Neural cell (in vitro differentiated cells): ENCODE results near the gene LDLRAD4.

Experiments used
- EP300 ChIP-seq: fragments of 450-650 bp; conservative IDR thresholded peaks from 2 replicates; pipeline ENCODE4 v1.6.1; 2014; ENCODE audit warnings: antibody characterized with exemption, mild to moderate bottlenecking, moderate library complexity; ENCODE audit not compliant: poor library complexity, severe bottlenecking
- POLR2AphosphoS5 ChIP-seq: IDR thresholded peaks from 2 replicates; pipeline ENCODE4 v1.6.1; 2012
- RAD21 ChIP-seq: fragments of 450-650 bp; conservative IDR thresholded peaks from 2 replicates; pipeline ENCODE4 v1.6.1; 2014; ENCODE audit warnings: antibody characterized with exemption, mild to moderate bottlenecking, moderate library complexity
- TF ChIP-seq, protein P1 (sequence below): fragments of 450-650 bp; IDR thresholded peaks from 2 replicates; pipeline ENCODE4 v1.5.1; 2014; ENCODE audit warnings: antibody characterized with exemption, mild to moderate bottlenecking, moderate library complexity; ENCODE audit not compliant: poor library complexity, severe bottlenecking

DNA sequence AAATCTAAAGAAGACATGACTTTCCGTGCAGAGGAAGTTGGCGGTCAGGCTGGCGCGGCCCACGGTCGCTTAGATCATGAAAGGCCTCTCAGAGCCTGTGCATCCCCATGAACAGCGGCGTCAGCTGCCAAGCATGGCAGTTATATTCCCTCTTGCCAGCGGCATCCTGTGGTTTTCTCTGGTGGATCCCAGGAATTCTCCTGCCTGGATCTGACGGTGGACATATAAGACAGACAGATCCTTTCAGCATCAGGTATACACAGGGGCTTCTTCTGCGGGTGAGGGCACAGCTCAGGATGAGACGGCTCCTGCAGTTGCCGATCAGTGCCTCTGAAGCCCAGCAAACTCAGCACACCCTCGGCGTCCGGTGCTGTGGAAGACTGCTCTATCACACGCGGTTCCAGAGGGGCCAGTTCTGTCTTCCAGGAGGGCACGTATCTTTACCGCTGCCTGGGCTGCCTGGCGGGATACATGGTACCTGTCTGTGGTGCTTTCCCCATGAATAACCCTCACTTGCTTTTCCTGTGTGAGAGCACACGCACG is 157.8 kb downstream of the LDLRAD4 start:
- TF ChIP-seq, protein P1, sequence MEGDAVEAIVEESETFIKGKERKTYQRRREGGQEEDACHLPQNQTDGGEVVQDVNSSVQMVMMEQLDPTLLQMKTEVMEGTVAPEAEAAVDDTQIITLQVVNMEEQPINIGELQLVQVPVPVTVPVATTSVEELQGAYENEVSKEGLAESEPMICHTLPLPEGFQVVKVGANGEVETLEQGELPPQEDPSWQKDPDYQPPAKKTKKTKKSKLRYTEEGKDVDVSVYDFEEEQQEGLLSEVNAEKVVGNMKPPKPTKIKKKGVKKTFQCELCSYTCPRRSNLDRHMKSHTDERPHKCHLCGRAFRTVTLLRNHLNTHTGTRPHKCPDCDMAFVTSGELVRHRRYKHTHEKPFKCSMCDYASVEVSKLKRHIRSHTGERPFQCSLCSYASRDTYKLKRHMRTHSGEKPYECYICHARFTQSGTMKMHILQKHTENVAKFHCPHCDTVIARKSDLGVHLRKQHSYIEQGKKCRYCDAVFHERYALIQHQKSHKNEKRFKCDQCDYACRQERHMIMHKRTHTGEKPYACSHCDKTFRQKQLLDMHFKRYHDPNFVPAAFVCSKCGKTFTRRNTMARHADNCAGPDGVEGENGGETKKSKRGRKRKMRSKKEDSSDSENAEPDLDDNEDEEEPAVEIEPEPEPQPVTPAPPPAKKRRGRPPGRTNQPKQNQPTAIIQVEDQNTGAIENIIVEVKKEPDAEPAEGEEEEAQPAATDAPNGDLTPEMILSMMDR, result no peak
- TF ChIP-seq EP300 (no peak), RAD21 (no peak), POLR2AphosphoS5 (no peak)
